WTC11 (cell line): ENCODE measurements around the gene RAMP3.

Experiments
- HMGXB4 ChIP-seq: sonication (generic); formaldehyde crosslinking; IDR thresholded peaks from 2 replicates; pipeline ENCODE4 v1.8.1; 2023; ENCODE audit warnings: mild to moderate bottlenecking, moderate library complexity, missing genetic modification reagents
- TF ChIP-seq, protein P1 (sequence below): fragments of 200-600 bp; IDR thresholded peaks from 2 replicates; pipeline ENCODE4 v1.8.0; 2022; ENCODE audit warnings: antibody characterized with exemption

DNA sequence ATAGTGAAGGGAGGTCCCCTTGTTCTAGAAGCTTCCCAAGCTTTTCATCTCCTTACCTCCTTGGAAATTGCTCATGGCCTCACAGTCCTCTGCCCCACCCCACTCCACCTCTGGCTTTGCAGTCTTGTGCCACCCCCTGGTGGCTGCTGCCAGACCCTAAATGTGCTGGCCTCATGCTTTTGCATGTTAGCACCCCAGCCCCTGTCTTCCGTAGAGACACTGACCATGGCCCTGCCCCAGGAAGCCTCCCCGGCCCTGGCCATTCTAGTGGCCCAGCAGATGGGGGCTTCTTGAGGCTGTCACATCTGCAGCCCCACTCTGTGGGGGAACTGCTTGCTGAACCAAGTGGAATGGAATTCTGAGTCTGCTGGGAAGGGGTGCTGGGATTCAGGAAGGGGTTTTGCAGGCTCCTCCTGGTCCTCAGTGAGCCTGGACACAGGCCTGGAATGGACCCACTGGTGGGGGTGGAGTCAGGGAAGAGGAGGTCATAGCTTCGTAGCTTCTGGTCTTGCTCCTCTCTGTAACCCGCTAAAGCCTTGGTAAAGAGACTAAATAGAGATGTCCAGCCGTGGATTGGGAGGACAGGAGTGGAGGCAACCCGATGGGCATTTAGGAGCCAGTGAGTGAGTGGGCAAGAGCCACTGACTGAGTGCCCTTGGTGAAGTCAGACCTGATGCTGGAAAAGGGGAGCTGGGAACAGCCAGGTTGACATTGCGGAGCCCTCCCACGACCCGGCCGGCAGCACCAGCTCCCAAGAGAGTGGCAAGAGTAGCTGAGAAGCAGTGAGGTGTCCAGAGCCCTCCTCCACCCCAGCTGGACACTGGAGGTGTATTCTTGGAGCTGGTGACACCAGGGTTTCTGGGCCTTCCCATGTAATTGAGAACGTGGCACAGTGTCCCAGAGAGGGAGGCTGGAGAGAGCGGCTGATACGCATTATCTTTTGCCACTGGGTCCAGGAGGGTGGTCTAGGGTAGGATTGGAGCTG lies 20.9 kb downstream of the RAMP3 start:
- TF ChIP-seq, protein P1, sequence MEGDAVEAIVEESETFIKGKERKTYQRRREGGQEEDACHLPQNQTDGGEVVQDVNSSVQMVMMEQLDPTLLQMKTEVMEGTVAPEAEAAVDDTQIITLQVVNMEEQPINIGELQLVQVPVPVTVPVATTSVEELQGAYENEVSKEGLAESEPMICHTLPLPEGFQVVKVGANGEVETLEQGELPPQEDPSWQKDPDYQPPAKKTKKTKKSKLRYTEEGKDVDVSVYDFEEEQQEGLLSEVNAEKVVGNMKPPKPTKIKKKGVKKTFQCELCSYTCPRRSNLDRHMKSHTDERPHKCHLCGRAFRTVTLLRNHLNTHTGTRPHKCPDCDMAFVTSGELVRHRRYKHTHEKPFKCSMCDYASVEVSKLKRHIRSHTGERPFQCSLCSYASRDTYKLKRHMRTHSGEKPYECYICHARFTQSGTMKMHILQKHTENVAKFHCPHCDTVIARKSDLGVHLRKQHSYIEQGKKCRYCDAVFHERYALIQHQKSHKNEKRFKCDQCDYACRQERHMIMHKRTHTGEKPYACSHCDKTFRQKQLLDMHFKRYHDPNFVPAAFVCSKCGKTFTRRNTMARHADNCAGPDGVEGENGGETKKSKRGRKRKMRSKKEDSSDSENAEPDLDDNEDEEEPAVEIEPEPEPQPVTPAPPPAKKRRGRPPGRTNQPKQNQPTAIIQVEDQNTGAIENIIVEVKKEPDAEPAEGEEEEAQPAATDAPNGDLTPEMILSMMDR: 0 out of 2 replicates have a peak, but pooled peaks have one; percentile 15
- no peak for TF ChIP-seq HMGXB4 (CRISPR knock-in tag)
